ENCODE data around the gene TEX26. TPM values are rescaled to one million over a fixed set of nuclear protein-coding genes. Genes with fewer than 3 reads are reported as not detected.

TEX26 gene
- total RNA-seq, 3 donors from 2014 or later (not counting 1 experiment from before 2014, with no cell fraction given) = not detected

DNA sequence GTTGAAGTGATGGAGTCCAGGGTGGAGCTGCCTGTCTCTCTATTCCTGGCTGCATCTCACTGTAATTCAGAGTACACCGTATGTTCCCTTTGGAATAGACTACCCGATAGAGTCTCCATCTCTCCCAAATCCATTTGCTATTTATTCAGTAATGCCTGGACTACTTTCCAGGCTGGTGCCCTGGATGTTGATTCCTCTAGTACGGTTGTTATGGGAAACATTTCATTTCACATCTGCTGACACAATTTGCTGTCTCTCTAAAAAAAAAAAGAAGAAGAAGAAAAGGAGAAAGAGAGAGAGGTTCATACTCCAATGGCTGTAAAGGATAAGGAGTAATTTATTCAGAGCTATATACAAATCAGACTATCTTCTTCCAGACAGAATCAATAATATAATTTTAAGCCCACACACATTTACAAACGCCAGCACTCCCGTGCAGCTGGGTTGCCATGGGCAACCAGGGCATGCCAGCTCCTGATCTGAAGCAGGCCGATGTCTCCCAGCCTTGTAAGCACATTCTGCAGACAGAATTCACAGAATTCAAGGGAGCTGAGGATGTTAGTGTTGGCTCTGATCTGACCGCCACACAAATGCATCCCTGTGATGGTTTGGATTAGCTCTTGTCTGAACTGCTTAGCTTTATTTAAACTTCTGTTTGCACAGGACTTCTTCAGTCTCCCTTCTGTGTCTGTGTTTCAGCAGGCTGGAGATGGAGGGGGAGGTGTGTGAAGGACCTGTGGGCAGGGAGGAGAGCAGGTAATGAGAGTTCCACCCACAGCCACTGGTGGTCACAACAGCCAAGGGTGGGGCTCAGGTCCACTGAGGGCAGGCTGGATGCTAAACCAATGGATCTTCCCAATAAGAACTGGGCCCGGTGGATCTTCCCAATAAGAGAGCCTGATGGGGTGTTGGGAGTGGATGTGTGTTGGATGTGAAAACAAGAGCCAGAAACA is 66.0 kb downstream of the TEX26 start:
- no peak for DNase-seq
- Mint-ChIP-seq H3K36me3 (no peaks in the 10 kb centered on the region), H3K9me3 (no peaks in the 10 kb centered on the region), H3K4me3 (no peak overlapping the region), H3K27me3 (ENCODE audit: low read depth in 2 of 2) (peaks cover 14 to 16% of the 10 kb centered on the region in 2 donors), H3K27ac (no peak overlapping the region), H3K4me1 (no peaks in the 10 kb centered on the region)
- no peak for ATAC-seq
- H3K36me3 ChIP-seq (ENCODE audit: control insufficient read depth, insufficient read depth, low read length) = no peaks in the 10 kb centered on the region
- no peaks in the 10 kb centered on the region for H3K9me3 ChIP-seq (ENCODE audit: control insufficient read depth, insufficient read depth, low read length)
- no peaks in the 10 kb centered on the region for H3K4me1 ChIP-seq (ENCODE audit: control insufficient read depth, insufficient read depth, low read length)
- H3K27me3 ChIP-seq (ENCODE audit: control insufficient read depth, insufficient read depth, low read length) = no peaks in the 10 kb centered on the region
- WGBS (ENCODE audit: insufficient coverage) = 82% methylated on average over 7 of the region's 8 CpGs
- no peak overlapping the region for H3K27ac ChIP-seq (ENCODE audit: low read length)
- intact Hi-C loops (cut with micrococcal nuclease) = no loop called here
- H3K4me3 ChIP-seq (ENCODE audit: low read length) = no peak overlapping the region
- TF ChIP-seq, protein P1, sequence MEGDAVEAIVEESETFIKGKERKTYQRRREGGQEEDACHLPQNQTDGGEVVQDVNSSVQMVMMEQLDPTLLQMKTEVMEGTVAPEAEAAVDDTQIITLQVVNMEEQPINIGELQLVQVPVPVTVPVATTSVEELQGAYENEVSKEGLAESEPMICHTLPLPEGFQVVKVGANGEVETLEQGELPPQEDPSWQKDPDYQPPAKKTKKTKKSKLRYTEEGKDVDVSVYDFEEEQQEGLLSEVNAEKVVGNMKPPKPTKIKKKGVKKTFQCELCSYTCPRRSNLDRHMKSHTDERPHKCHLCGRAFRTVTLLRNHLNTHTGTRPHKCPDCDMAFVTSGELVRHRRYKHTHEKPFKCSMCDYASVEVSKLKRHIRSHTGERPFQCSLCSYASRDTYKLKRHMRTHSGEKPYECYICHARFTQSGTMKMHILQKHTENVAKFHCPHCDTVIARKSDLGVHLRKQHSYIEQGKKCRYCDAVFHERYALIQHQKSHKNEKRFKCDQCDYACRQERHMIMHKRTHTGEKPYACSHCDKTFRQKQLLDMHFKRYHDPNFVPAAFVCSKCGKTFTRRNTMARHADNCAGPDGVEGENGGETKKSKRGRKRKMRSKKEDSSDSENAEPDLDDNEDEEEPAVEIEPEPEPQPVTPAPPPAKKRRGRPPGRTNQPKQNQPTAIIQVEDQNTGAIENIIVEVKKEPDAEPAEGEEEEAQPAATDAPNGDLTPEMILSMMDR (IDR thresholded peaks at IDR 0.05) = no peak

DNA sequence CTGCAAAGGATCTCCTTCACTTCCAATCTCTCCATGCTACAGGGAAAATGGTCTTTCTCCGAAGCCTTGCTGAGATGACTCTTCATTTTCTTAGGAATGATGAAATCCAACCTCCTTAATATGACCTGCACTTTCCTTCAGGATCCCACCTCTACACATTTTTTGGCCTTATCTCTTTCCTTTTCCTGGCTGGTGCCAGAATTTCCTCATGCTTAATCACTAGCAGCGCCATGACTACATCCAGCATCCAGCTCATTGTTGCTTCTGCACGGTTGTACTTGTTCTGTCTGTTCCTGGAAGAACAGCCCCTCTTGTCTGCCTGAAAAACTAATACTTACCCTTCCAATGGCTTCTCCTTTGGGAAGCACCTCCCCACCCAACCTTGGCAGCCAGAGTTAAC is 68.4 kb downstream of the TEX26 start:
- intact Hi-C loops (cut with micrococcal nuclease) = no loop called here
- Histone ChIP-seq H3K27ac (ENCODE audit: low read length) (no peak overlapping the region), H3K4me3 (ENCODE audit: low read length) (no peak overlapping the region), H3K36me3 (ENCODE audit: control insufficient read depth, insufficient read depth, low read length) (no peaks in the 10 kb centered on the region), H3K27me3 (ENCODE audit: control insufficient read depth, insufficient read depth, low read length) (no peaks in the 10 kb centered on the region), H3K9me3 (ENCODE audit: control insufficient read depth, insufficient read depth, low read length) (no peaks in the 10 kb centered on the region), H3K4me1 (ENCODE audit: control insufficient read depth, insufficient read depth, low read length) (no peaks in the 10 kb centered on the region)
- Mint-ChIP-seq H3K27ac (no peak overlapping the region), H3K9me3 (no peaks in the 10 kb centered on the region), H3K36me3 (no peaks in the 10 kb centered on the region), H3K4me1 (no peaks in the 10 kb centered on the region), H3K27me3 (ENCODE audit: low read depth in 2 of 2) (peaks cover 19 to 21% of the 10 kb centered on the region in 2 donors), H3K4me3 (no peak overlapping the region)
- WGBS (ENCODE audit: insufficient coverage) = 57% methylated on average over 3 of the region's 3 CpGs
- no peak for ATAC-seq
- TF ChIP-seq, protein P1 (IDR thresholded peaks at IDR 0.05) = no peak
- no peak for DNase-seq

DNA sequence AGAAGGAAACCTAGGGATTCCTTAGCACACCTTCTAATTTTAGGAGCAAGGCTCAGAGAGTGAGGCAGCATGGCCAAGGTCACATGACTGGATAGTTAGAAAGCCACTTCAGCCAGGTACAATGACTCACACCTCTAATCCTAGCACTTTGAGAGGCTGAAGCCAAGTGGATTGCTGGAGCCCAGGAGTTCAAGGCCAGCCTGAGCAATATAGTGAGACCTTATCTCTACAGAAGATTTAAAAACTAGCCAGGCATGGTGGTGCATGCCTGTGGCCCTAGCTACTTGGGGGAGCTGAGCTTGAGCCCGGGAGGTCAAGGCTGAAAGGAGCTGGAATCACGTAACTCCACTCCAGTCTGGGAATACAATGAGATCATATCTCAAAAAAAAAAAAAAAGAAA is 69.2 kb downstream of the TEX26 start:
- intact Hi-C loops (cut with micrococcal nuclease) = no loop called here

More for the DNA sequence above, 69.2 kb downstream of the TEX26 start:
- Histone ChIP-seq H3K27ac (ENCODE audit: low read length) (no peak overlapping the region), H3K4me3 (ENCODE audit: low read length) (no peak overlapping the region), H3K36me3 (ENCODE audit: control insufficient read depth, insufficient read depth, low read length) (no peaks in the 10 kb centered on the region), H3K9me3 (ENCODE audit: control insufficient read depth, insufficient read depth, low read length) (no peaks in the 10 kb centered on the region), H3K4me1 (ENCODE audit: control insufficient read depth, insufficient read depth, low read length) (no peaks in the 10 kb centered on the region), H3K27me3 (ENCODE audit: control insufficient read depth, insufficient read depth, low read length) (no peaks in the 10 kb centered on the region)
- TF ChIP-seq, protein P1 (IDR thresholded peaks at IDR 0.05) = no peak
- ATAC-seq = no peak
- no peaks in the 10 kb centered on the region for H3K4me1 Mint-ChIP-seq
- WGBS (ENCODE audit: insufficient coverage) = 86% methylated on average over 2 of the region's 2 CpGs
- H3K4me3 Mint-ChIP-seq = no peak overlapping the region
- H3K36me3 Mint-ChIP-seq = no peaks in the 10 kb centered on the region
- no peak for DNase-seq
- no peak overlapping the region for H3K27ac Mint-ChIP-seq
- no peaks in the 10 kb centered on the region for H3K9me3 Mint-ChIP-seq
- H3K27me3 Mint-ChIP-seq (ENCODE audit: low read depth in 2 of 2) = peaks cover 23% of the 10 kb centered on the region in 2 donors
